ENCODE measurements around the gene GATM. TPM values are rescaled to one million over a fixed set of nuclear protein-coding genes. Genes with fewer than 3 reads are reported as not detected.

The GATM gene
- total RNA-seq, 1 donor = 0.18 TPM

DNA sequence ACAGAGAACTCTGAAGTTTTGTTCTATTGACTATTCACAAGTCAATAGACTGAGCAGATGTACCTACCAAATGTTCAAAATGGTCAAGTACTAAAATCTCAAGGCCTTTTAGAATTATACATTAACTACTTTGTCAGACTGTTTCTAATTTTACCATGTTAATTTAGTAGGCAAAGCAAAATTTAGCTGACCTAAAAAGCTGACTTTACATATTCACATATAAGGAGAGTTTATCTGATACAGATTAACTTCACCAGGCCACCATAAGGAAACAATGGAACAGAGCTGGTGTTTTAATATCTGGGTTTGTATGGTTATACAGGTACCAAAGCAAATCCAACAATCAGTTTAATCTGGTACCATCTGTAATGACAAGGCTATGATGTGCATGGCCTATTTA lies 15.9 kb downstream of the GATM start:
- DNase-seq (ENCODE audit: low read depth) = no peak
- TF ChIP-seq, protein P1, sequence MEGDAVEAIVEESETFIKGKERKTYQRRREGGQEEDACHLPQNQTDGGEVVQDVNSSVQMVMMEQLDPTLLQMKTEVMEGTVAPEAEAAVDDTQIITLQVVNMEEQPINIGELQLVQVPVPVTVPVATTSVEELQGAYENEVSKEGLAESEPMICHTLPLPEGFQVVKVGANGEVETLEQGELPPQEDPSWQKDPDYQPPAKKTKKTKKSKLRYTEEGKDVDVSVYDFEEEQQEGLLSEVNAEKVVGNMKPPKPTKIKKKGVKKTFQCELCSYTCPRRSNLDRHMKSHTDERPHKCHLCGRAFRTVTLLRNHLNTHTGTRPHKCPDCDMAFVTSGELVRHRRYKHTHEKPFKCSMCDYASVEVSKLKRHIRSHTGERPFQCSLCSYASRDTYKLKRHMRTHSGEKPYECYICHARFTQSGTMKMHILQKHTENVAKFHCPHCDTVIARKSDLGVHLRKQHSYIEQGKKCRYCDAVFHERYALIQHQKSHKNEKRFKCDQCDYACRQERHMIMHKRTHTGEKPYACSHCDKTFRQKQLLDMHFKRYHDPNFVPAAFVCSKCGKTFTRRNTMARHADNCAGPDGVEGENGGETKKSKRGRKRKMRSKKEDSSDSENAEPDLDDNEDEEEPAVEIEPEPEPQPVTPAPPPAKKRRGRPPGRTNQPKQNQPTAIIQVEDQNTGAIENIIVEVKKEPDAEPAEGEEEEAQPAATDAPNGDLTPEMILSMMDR (IDR thresholded peaks at IDR 0.05; ENCODE audit: insufficient read depth, low read length) = no peak
- no peak overlapping the region for H3K4me3 ChIP-seq (ENCODE audit: low read depth, low read length)

DNA sequence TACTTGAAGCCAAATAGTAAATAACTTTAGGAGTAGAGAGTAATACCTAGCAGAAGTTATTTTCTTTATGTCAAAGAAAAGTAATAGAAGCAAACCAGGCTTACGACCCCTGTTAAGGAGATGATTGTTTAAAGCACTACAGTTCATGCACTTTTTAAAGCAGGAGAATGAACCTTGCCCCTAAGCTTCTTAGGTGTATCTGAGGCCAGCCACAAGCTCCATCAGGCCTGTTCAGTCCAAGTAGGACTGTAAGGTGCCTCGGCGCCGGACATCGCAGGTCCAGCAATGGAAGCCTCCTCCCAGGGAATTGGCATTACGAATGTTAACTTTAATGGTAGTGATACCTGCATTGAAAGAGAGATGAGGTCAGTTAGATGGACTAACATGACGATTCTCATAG lies 16.5 kb downstream of the GATM start:
- TF ChIP-seq, protein P1 (IDR thresholded peaks at IDR 0.05; ENCODE audit: insufficient read depth, low read length) = no peak
- no peak for DNase-seq (ENCODE audit: low read depth)
- H3K4me3 ChIP-seq (ENCODE audit: low read depth, low read length) = no peak overlapping the region

DNA sequence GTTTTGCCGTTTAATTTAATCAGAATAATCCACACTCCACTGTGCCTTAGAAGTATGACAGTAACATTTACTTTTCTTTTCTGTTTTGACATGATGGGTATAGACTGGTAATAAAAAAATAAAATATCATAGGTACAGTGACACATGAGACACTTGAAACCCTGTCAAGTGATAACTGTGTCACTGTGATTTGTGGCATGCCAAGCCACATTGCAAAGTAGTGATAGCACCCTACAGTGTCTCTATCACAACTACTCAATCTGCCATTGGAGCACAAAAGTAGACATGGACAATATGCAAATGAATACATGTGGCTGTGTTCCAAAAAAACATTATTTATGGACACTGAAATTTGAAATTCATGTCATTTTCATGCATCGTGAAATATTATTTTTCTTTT lies 22.5 kb downstream of the GATM start:
- DNase-seq (ENCODE audit: low read depth) = no peak
- TF ChIP-seq, protein P1 (IDR thresholded peaks at IDR 0.05; ENCODE audit: insufficient read depth, low read length) = no peak
- H3K4me3 ChIP-seq (ENCODE audit: low read depth, low read length) = no peak overlapping the region

DNA sequence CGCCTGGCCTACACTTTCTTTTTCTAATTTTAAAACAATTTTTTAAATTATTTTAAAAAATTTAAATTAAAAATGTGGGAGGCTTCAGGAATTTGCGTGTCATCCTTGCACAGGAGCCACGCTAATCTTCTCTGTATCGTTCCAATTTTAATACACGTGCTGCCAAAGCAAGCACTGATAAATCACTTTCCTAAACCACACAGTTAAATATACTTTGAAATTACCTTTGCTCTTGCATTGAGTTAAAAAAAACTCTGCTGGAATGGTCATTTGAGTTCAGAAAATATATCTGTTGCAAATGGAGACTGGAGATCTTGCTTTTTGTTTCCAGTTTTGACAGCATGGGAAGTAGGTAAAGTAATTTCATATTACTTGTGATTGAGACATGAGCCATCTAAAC lies 23.6 kb downstream of the GATM start:
- no peak for DNase-seq (ENCODE audit: low read depth)
- H3K4me3 ChIP-seq (ENCODE audit: low read depth, low read length) = no peak overlapping the region
- TF ChIP-seq, protein P1 (IDR thresholded peaks at IDR 0.05; ENCODE audit: insufficient read depth, low read length) = no peak

DNA sequence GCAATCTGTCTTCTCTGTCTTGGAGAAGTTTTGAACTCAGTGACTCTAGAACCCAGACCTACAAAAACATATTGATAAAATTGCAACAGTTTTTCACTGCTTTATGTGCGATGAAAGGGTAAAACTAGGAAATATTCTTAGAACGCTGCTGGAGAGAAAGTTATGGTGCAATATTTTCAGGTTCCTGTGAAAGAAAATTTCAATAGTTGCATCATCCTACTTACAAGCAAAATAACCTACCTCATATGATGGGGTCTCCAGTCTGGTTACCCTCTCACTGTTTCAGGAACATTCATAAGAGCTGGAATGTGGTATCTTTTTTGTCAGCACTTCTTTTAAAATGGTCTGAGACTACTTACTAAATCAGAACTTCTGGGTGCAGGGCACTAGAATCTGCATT lies 27.1 kb downstream of the GATM start:
- TF ChIP-seq, protein P1 (IDR thresholded peaks at IDR 0.05; ENCODE audit: insufficient read depth, low read length) = no peak
- H3K4me3 ChIP-seq (ENCODE audit: low read depth, low read length) = no peak overlapping the region
- no peak for DNase-seq (ENCODE audit: low read depth)

DNA sequence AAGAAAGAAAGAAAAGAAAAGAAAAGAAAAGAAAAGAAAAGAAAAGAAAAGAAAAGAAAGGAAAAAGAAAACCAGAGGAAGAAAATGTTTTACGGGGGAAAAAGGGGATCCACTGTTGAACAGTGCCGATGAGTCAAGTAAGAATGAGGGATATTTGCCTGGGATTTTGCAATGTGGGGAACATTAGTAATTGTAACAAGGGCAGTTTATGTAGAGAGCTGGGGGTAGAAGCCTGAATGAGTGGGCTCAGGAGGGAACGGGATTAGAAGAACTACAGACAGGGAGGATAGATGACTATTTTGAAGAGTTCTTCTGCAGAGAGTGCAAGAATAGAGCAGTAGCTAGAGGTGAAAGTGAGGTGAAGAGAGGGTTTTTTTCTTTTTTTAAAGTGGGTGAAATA lies 28.7 kb downstream of the GATM start:
- H3K4me3 ChIP-seq (ENCODE audit: low read depth, low read length) = no peak overlapping the region
- DNase-seq (ENCODE audit: low read depth) = no peak
- TF ChIP-seq, protein P1 (IDR thresholded peaks at IDR 0.05; ENCODE audit: insufficient read depth, low read length) = no peak

DNA sequence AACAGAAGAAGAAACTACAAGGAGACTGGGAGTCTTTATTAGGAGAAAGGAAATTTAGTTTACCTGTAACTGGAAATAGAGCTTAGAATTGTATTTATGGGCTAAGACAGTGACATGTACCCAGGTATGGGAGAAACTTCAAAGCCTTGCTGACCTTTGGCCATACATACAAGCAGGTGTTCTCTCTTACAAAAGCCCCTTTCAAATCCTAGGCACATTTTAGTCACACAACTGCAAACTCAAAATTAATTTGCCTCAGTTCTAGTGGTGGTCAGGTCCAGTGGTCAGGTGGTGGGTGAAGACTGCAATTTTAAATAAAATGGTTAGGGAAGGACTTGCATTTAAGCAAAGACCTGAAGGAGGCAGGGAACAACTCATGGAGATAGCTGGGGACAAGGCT lies 30.4 kb downstream of the GATM start:
- H3K4me3 ChIP-seq (ENCODE audit: low read depth, low read length) = no peak overlapping the region
- TF ChIP-seq, protein P1 (IDR thresholded peaks at IDR 0.05; ENCODE audit: insufficient read depth, low read length) = no peak

More for the DNA sequence above, 30.4 kb downstream of the GATM start:
- DNase-seq (ENCODE audit: low read depth) = no peak
